ENCODE results near the gene ASTN2. TPM values are rescaled to one million over a fixed set of nuclear protein-coding genes. Genes with fewer than 3 reads are reported as not detected.

The ASTN2 gene
- total and polyA plus RNA-seq, 4 donors: 0.57 to 2.9 (median 1.4) TPM

DNA sequence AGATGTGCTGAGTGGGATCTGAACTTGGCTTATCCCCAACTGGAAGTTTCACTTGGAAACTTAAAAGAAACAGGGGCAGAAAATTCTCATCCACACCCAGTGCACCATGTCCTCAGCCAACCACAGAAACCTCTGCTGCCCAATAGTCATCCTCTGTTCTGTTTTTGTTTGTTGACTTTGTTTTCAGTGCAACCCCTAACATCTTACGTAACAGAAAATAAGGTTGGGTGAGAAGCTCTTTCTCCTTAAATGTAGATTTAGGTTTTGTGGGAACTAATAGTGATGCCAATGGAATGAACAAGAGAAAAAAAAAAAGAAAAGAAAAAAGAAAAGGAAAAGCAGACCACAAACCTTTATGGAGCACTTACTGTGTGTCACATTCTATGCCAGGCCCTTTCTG, 998.4 kb downstream of the ASTN2 start:
- Histone ChIP-seq H3K4me3 (ENCODE audit: low read depth in 1 of 3, low read length in 3 of 3) (no peak overlapping the region), H3K9me3 (ENCODE audit: control insufficient read depth in 4 of 4, low read length in 3 of 4) (no peaks in the 10 kb centered on the region), H3K27ac (ENCODE audit: low read depth in 1 of 2, low read length in 2 of 2) (no peak overlapping the region), H3K36me3 (ENCODE audit: control insufficient read depth in 4 of 4, insufficient read depth in 3 of 4, low read depth in 1 of 4, low read length in 3 of 4) (no peaks in the 10 kb centered on the region), H3K27me3 (ENCODE audit: control insufficient read depth in 4 of 4, insufficient read depth in 4 of 4, low read length in 3 of 4) (no peaks in the 10 kb centered on the region), H3K4me1 (ENCODE audit: control insufficient read depth in 4 of 4, insufficient read depth in 4 of 4, low read length in 3 of 4) (no peaks in the 10 kb centered on the region), H3K9ac (ENCODE audit: low read depth in 1 of 2, low read length in 2 of 2) (no peak overlapping the region)
- 95% methylated on average over 1 of the region's 1 CpG for WGBS
- no peak for DNase-seq (ENCODE audit: low spot score)
- TF ChIP-seq GABPA (IDR thresholded peaks at IDR 0.05 in 1 of 2, conservative IDR thresholded peaks at IDR 0.05 in 1 of 2): no peak
- TF ChIP-seq RXRA (IDR thresholded peaks at IDR 0.05): no peak
- TF ChIP-seq ATF3 (IDR thresholded peaks at IDR 0.05): no peak
- TF ChIP-seq MAX (IDR thresholded peaks at IDR 0.05): no peak

DNA sequence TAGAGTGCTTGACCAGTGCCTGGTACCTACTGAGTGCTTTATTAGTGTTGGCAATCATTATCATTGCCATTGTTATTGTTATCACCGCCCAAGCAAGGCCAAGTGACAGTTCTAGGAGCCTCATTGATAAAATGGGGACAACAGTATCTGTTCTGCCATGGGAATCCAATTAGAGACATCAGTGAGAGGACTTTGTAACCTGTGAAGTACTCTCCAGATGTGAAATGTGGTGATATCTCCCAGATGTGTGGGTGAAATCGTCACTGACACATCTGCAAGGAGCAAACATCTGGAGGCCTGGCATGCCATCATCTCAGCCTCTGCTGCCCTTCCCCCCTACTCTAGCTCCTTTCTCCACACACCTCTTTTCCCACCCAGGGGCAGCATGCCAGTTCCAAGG, 1000.5 kb downstream of the ASTN2 start:
- TF ChIP-seq YY1 (IDR thresholded peaks at IDR 0.05) (no peak), MAX (IDR thresholded peaks at IDR 0.05) (no peak)
- no peak overlapping the region for H3K4me3 ChIP-seq (ENCODE audit: low read depth in 1 of 3, low read length in 3 of 3)
- 89% methylated on average over 2 of the region's 2 CpGs for WGBS
- H3K4me1 ChIP-seq (ENCODE audit: control insufficient read depth in 4 of 4, insufficient read depth in 4 of 4, low read length in 3 of 4): no peaks in the 10 kb centered on the region
- H3K9me3 ChIP-seq (ENCODE audit: control insufficient read depth in 4 of 4, low read length in 3 of 4): no peaks in the 10 kb centered on the region
- H3K9ac ChIP-seq (ENCODE audit: low read depth in 1 of 2, low read length in 2 of 2): no peak overlapping the region
- no peak for DNase-seq (ENCODE audit: low spot score)
- no peak overlapping the region for H3K27ac ChIP-seq (ENCODE audit: low read depth in 1 of 2, low read length in 2 of 2)
- no peaks in the 10 kb centered on the region for H3K36me3 ChIP-seq (ENCODE audit: control insufficient read depth in 4 of 4, insufficient read depth in 3 of 4, low read depth in 1 of 4, low read length in 3 of 4)
- H3K27me3 ChIP-seq (ENCODE audit: control insufficient read depth in 4 of 4, insufficient read depth in 4 of 4, low read length in 3 of 4): no peaks in the 10 kb centered on the region

- no peaks in the 10 kb centered on the region for H3K27me3 ChIP-seq (ENCODE audit: control insufficient read depth in 4 of 4, insufficient read depth in 4 of 4, low read length in 3 of 4)
- H3K36me3 ChIP-seq (ENCODE audit: control insufficient read depth in 4 of 4, insufficient read depth in 3 of 4, low read depth in 1 of 4, low read length in 3 of 4): no peaks in the 10 kb centered on the region
- no peak for DNase-seq (ENCODE audit: low spot score)
- no peaks in the 10 kb centered on the region for H3K4me1 ChIP-seq (ENCODE audit: control insufficient read depth in 4 of 4, insufficient read depth in 4 of 4, low read length in 3 of 4)
- TF ChIP-seq FOXA2 (IDR thresholded peaks at IDR 0.05) (no peak), GABPA (IDR thresholded peaks at IDR 0.05 in 1 of 2, conservative IDR thresholded peaks at IDR 0.05 in 1 of 2) (no peak), HNF4G (IDR thresholded peaks at IDR 0.05) (no peak), RXRA (IDR thresholded peaks at IDR 0.05) (no peak), NR2F2 (IDR thresholded peaks at IDR 0.05) (no peak), FOXA1 (IDR thresholded peaks at IDR 0.05) (no peak), MAX (IDR thresholded peaks at IDR 0.05) (no peak), ATF3 (IDR thresholded peaks at IDR 0.05) (no peak), YY1 (IDR thresholded peaks at IDR 0.05) (no peak), TAF1 (conservative IDR thresholded peaks at IDR 0.05) (no peak)
- TF ChIP-seq, protein P1, sequence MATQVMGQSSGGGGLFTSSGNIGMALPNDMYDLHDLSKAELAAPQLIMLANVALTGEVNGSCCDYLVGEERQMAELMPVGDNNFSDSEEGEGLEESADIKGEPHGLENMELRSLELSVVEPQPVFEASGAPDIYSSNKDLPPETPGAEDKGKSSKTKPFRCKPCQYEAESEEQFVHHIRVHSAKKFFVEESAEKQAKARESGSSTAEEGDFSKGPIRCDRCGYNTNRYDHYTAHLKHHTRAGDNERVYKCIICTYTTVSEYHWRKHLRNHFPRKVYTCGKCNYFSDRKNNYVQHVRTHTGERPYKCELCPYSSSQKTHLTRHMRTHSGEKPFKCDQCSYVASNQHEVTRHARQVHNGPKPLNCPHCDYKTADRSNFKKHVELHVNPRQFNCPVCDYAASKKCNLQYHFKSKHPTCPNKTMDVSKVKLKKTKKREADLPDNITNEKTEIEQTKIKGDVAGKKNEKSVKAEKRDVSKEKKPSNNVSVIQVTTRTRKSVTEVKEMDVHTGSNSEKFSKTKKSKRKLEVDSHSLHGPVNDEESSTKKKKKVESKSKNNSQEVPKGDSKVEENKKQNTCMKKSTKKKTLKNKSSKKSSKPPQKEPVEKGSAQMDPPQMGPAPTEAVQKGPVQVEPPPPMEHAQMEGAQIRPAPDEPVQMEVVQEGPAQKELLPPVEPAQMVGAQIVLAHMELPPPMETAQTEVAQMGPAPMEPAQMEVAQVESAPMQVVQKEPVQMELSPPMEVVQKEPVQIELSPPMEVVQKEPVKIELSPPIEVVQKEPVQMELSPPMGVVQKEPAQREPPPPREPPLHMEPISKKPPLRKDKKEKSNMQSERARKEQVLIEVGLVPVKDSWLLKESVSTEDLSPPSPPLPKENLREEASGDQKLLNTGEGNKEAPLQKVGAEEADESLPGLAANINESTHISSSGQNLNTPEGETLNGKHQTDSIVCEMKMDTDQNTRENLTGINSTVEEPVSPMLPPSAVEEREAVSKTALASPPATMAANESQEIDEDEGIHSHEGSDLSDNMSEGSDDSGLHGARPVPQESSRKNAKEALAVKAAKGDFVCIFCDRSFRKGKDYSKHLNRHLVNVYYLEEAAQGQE (IDR thresholded peaks at IDR 0.05): no peak
- TF ChIP-seq, protein P2, sequence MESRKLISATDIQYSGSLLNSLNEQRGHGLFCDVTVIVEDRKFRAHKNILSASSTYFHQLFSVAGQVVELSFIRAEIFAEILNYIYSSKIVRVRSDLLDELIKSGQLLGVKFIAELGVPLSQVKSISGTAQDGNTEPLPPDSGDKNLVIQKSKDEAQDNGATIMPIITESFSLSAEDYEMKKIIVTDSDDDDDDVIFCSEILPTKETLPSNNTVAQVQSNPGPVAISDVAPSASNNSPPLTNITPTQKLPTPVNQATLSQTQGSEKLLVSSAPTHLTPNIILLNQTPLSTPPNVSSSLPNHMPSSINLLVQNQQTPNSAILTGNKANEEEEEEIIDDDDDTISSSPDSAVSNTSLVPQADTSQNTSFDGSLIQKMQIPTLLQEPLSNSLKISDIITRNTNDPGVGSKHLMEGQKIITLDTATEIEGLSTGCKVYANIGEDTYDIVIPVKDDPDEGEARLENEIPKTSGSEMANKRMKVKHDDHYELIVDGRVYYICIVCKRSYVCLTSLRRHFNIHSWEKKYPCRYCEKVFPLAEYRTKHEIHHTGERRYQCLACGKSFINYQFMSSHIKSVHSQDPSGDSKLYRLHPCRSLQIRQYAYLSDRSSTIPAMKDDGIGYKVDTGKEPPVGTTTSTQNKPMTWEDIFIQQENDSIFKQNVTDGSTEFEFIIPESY (IDR thresholded peaks at IDR 0.05): no peak
- TF ChIP-seq, protein P3, sequence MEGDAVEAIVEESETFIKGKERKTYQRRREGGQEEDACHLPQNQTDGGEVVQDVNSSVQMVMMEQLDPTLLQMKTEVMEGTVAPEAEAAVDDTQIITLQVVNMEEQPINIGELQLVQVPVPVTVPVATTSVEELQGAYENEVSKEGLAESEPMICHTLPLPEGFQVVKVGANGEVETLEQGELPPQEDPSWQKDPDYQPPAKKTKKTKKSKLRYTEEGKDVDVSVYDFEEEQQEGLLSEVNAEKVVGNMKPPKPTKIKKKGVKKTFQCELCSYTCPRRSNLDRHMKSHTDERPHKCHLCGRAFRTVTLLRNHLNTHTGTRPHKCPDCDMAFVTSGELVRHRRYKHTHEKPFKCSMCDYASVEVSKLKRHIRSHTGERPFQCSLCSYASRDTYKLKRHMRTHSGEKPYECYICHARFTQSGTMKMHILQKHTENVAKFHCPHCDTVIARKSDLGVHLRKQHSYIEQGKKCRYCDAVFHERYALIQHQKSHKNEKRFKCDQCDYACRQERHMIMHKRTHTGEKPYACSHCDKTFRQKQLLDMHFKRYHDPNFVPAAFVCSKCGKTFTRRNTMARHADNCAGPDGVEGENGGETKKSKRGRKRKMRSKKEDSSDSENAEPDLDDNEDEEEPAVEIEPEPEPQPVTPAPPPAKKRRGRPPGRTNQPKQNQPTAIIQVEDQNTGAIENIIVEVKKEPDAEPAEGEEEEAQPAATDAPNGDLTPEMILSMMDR (IDR thresholded peaks at IDR 0.05; ENCODE audit: low read depth, low read length, missing input control): no peak
- H3K4me3 ChIP-seq (ENCODE audit: low read depth in 1 of 3, low read length in 3 of 3): no peak overlapping the region
- no peak overlapping the region for H3K27ac ChIP-seq (ENCODE audit: low read depth in 1 of 2, low read length in 2 of 2)
- no peak overlapping the region for H3K9ac ChIP-seq (ENCODE audit: low read depth in 1 of 2, low read length in 2 of 2)
- no peaks in the 10 kb centered on the region for H3K9me3 ChIP-seq (ENCODE audit: control insufficient read depth in 4 of 4, low read length in 3 of 4)
- 92% methylated on average over 1 of the region's 1 CpG for WGBS
These were observed 1003.4 kb downstream of the ASTN2 start for GRCh38 chr9:116411506-116411905.

Measured in liver (tissue), 9 donors.